ENCODE measurements around the gene PRM1. TPM values are rescaled to one million over a fixed set of nuclear protein-coding genes. Genes with fewer than 3 reads are reported as not detected.

The PRM1 gene
- total and polyA plus RNA-seq, 2 of the 13 experiments (the other 11 are each of a cell fraction or from before 2014, with no cell fraction given): not detected

- TF ChIP-seq ZNF451 (CRISPR knock-in tag; IDR thresholded peaks at IDR 0.05) (no peak), HNF1B (CRISPR knock-in tag; IDR thresholded peaks at IDR 0.05) (peak; percentile 79; the same call in 1 of the 2 replicates), ISX (CRISPR knock-in tag; conservative IDR thresholded peaks at IDR 0.05) (peak; percentile 92), NCOA5 (CRISPR knock-in tag; IDR thresholded peaks at IDR 0.05) (no peak; the same call in 1 of the 2 replicates), PBX2 (CRISPR knock-in tag; IDR thresholded peaks at IDR 0.05) (no peak), ISL2 (CRISPR knock-in tag; IDR thresholded peaks at IDR 0.05) (peak; percentile 42; the same call in 1 of the 2 replicates), KDM1A (CRISPR knock-in tag; IDR thresholded peaks at IDR 0.05) (no peak), CTCF (CRISPR knock-in tag; IDR thresholded peaks at IDR 0.05) (peak; percentile 81), ZNF564 (CRISPR knock-in tag; IDR thresholded peaks at IDR 0.05) (peak; percentile 90), ZNF44 (CRISPR knock-in tag; IDR thresholded peaks at IDR 0.05) (no peak; the same call in 1 of the 2 replicates), MTF2 (CRISPR knock-in tag; IDR thresholded peaks at IDR 0.05; ENCODE audit: borderline replicate concordance) (no peak; the same call in 1 of the 2 replicates), CENPT (CRISPR knock-in tag; IDR thresholded peaks at IDR 0.05; ENCODE audit: low read depth) (peak; percentile 93), TFDP1 (CRISPR knock-in tag; IDR thresholded peaks at IDR 0.05; ENCODE audit: borderline replicate concordance) (peak; percentile 51; the same call in 1 of the 2 replicates), HOXA9 (CRISPR knock-in tag; IDR thresholded peaks at IDR 0.05; ENCODE audit: borderline replicate concordance) (0 out of 2 replicates have a peak, but pooled peaks have one; percentile 75), SMAD1 (CRISPR knock-in tag; IDR thresholded peaks at IDR 0.05; ENCODE audit: borderline replicate concordance, low read depth) (no peak), ZNF761 (CRISPR knock-in tag; conservative IDR thresholded peaks at IDR 0.05) (no peak), SOX13 (IDR thresholded peaks at IDR 0.05) (no peak), SOX13 (CRISPR knock-in tag; conservative IDR thresholded peaks at IDR 0.05 in 1 of 2, IDR thresholded peaks at IDR 0.05 in 1 of 2) (peak; percentile 20 to 91; a peak in 3 of 4 replicates), POLR2AphosphoS2 (IDR thresholded peaks at IDR 0.05; ENCODE audit: low read depth, low read length) (peak; percentile 73; the same call in 1 of the 2 replicates), KLF16 (CRISPR knock-in tag; IDR thresholded peaks at IDR 0.05) (peak; percentile 69 to 87), ZBTB42 (CRISPR knock-in tag; IDR thresholded peaks at IDR 0.05) (peak; percentile 24; the same call in 1 of the 2 replicates), KLF6 (CRISPR knock-in tag; IDR thresholded peaks at IDR 0.05) (0 out of 2 replicates have a peak, but pooled peaks have one; percentile 56), RAD21 (CRISPR knock-in tag; IDR thresholded peaks at IDR 0.05) (peak; percentile 99)
Observed at GRCh38 chr16:11255737-11256660, 25.1 kb downstream of the PRM1 start, which contains the start of gene SOCS1 (continued).
